ENCODE data around the gene IL1F10. TPM values are rescaled to one million over a fixed set of nuclear protein-coding genes. Genes with fewer than 3 reads are reported as not detected.

The IL1F10 gene
- total and polyA plus RNA-seq, 2 of the 8 experiments (the other 6 are each of a cell fraction or from before 2014, with no cell fraction given): not detected

DNA sequence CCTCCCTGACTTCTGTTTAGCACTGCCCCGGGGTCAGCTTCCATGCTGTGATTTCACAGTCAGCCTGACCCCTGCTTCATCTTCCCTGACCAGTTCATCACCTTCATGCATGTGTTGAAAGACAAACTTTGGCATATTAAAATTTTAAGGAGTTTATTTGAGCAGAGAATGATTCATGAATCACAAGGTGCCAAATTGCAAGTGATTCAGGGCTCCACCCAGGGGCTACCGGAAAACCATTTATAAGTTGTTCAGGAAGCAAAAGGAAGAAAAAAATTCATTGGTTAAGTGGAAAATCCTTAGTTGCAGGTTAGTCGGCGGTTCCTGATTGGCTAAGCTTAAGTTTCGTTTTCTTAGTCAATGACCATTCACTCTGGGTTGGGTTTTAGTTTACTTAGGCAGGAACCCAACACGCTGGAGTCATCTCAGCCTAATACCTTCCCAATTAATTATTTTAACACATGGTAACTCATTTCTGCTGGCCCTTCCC, 10.6 kb downstream of the IL1F10 start:
- CTCF ChIA-PET (ENCODE audit: partially characterized antibody): interaction anchor here (0.7 to 11.0 kb wide), 10 partner anchors 9 to 312 kb away, joined by 3 to 159 read pairs (median 6); no protein-coding TSS in a partner anchor
- H3K9me3 ChIP-seq (ENCODE audit: insufficient read depth in 2 of 2, low read depth in 1 of 2, low read length in 1 of 2): no peaks in the 10 kb centered on the region
- 85% methylated on average over 6 of the region's 6 CpGs; no CpG with 5 or more reads in 1 of the 2 experiments for WGBS, 2 experiments (ENCODE audit: extremely low coverage in 1 of 2, insufficient coverage in 1 of 2, insufficient read length in 1 of 2, insufficient replicate concordance in 2 of 2, low coverage in 1 of 2, low lambda C conversion rate in 2 of 2, missing lambda C conversion rate in 1 of 2)
- no peak overlapping the region for H3K56ac ChIP-seq (replicated peaks; ENCODE audit: insufficient read length, low read depth, low read length)
- peaks cover 0 to 2% (median 0%) of the 10 kb centered on the region in 4 experiments; a peak in 1 of 7 replicates for H3K4me1 ChIP-seq (replicated peaks in 1 of 4; ENCODE audit: control insufficient read depth in 3 of 4, insufficient read depth in 4 of 4, low read length in 3 of 4)
- H3K4me3 ChIP-seq (ENCODE audit: extremely low read depth in 1 of 4, insufficient read depth in 2 of 4, low read depth in 3 of 4, low read length in 4 of 4): no peak overlapping the region
- no peak overlapping the region for H2BK12ac ChIP-seq (ENCODE audit: low read depth, low read length)
- no peak for TF ChIP-seq EZH2 (IDR thresholded peaks at IDR 0.05; ENCODE audit: low read depth, low read length, severe bottlenecking)
- no peak for TF ChIP-seq SAP30 (IDR thresholded peaks at IDR 0.05; ENCODE audit: insufficient read depth, insufficient replicate concordance, low read length)
- no peak for TF ChIP-seq JUN (IDR thresholded peaks at IDR 0.05; ENCODE audit: low read depth, low read length)
- H3K79me1 ChIP-seq (ENCODE audit: low read depth, low read length): no peaks in the 10 kb centered on the region
- DNase-seq (ENCODE audit: low read depth in 1 of 2, low spot score in 2 of 2) (no peak), FAIRE-seq (no peak)
- H3K14ac ChIP-seq (ENCODE audit: insufficient read length): no peak overlapping the region
- no peak overlapping the region for H3K18ac ChIP-seq (ENCODE audit: extremely low read depth, low read length)
- H2AFZ ChIP-seq (ENCODE audit: low read length): no peak overlapping the region
- no peaks in the 10 kb centered on the region for H3K27me3 ChIP-seq (replicated peaks in 1 of 4; ENCODE audit: control insufficient read depth in 3 of 4, extremely low read depth in 1 of 4, insufficient read depth in 3 of 4, low read length in 3 of 4)
- H4K5ac ChIP-seq (ENCODE audit: insufficient read length, low read depth, low read length): no peak overlapping the region
- no peaks in the 10 kb centered on the region for H3K79me2 ChIP-seq (ENCODE audit: control insufficient read depth in 1 of 2, insufficient read depth in 2 of 2, low read length in 2 of 2)
- H3K4ac ChIP-seq (replicated peaks; ENCODE audit: insufficient read length, low read depth, low read length): no peak overlapping the region
- no peak overlapping the region for H4K8ac ChIP-seq (ENCODE audit: extremely low read depth, insufficient read depth, low read length)
- H2AK5ac ChIP-seq (ENCODE audit: low read depth, low read length): no peak overlapping the region
- H2BK120ac ChIP-seq (replicated peaks; ENCODE audit: low read depth, low read length): no peak overlapping the region
- no peak overlapping the region for H3K27ac ChIP-seq (ENCODE audit: low read depth, low read length)
- no peak overlapping the region for H2BK20ac ChIP-seq (ENCODE audit: low read length)
- no peak overlapping the region for H2BK15ac ChIP-seq (ENCODE audit: low read length)
- H3K23me2 ChIP-seq (ENCODE audit: low read depth, low read length): no peaks in the 10 kb centered on the region
- H4K20me1 ChIP-seq (replicated peaks in 1 of 2; ENCODE audit: control insufficient read depth in 1 of 2, insufficient read depth in 2 of 2, low read length in 2 of 2): no peaks in the 10 kb centered on the region
- no peaks in the 10 kb centered on the region for H3K36me3 ChIP-seq (ENCODE audit: control insufficient read depth in 2 of 4, insufficient read depth in 4 of 4, low read length in 3 of 4)
- no peak overlapping the region for H3K23ac ChIP-seq (ENCODE audit: insufficient read length)
- POLR2A ChIA-PET (ENCODE audit: partially characterized antibody): no interaction called here
- H4K91ac ChIP-seq (replicated peaks; ENCODE audit: insufficient read length, low read length): no peak overlapping the region
- H3K4me2 ChIP-seq (ENCODE audit: insufficient read depth in 1 of 2, low read depth in 2 of 2, low read length in 2 of 2): no peak overlapping the region
- H3K9ac ChIP-seq (replicated peaks in 1 of 4; ENCODE audit: extremely low read depth in 1 of 4, low read depth in 3 of 4, low read length in 3 of 4): no peak overlapping the region
- H2BK5ac ChIP-seq (ENCODE audit: low read depth, low read length): no peak overlapping the region
